DOHH2 (cell line): Measurements from ENCODE around the gene KCTD21.

Experiments
- H3F3A ChIP-seq: fragments of 200-600 bp; sonication (generic), shearing (Covaris generic); 2 replicates; pipeline ENCODE4 v1.6.0; 2016; ENCODE audit warnings: antibody characterized with exemption, mild to moderate bottlenecking; ENCODE audit not compliant: control insufficient read depth, insufficient read depth
- H3K27ac ChIP-seq: fragments of 200-600 bp; sonication (generic); 2 replicates; pipeline ENCODE4 v1.5.1; 2014; ENCODE audit warnings: low read depth, mild to moderate bottlenecking, low read length, moderate library complexity
- H3K27me3 ChIP-seq: fragments of 200-600 bp; sonication (generic); 2 replicates; pipeline ENCODE4 v1.6.1; 2014; ENCODE audit warnings: mild to moderate bottlenecking, low read length, mixed read lengths; ENCODE audit not compliant: control insufficient read depth
- H3K36me3 ChIP-seq: fragments of 200-600 bp; sonication (generic); 2 replicates; pipeline ENCODE4 v1.6.1; 2014; ENCODE audit warnings: mild to moderate bottlenecking, low read length, moderate library complexity, mixed read lengths; ENCODE audit not compliant: control insufficient read depth
- H3K4me1 ChIP-seq: fragments of 200-600 bp; sonication (generic); 2 replicates; pipeline ENCODE4 v1.6.1; 2014; ENCODE audit warnings: mild to moderate bottlenecking, low read length, mixed read lengths; ENCODE audit not compliant: control insufficient read depth
- H3K4me2 ChIP-seq: fragments of 200-600 bp; sonication (generic); 2 replicates; pipeline ENCODE4 v1.6.0; 2014; ENCODE audit warnings: mild to moderate bottlenecking, low read length, moderate library complexity
- H3K4me3 ChIP-seq: fragments of 200-600 bp; sonication (generic); 2 replicates; pipeline ENCODE4 v1.5.1; 2014; ENCODE audit warnings: mild to moderate bottlenecking, low read length, mixed read lengths
- H3K79me2 ChIP-seq: fragments of 200-600 bp; sonication (generic); 2 replicates; pipeline ENCODE4 v1.6.1; 2014; ENCODE audit warnings: mild to moderate bottlenecking, low read length, mixed read lengths; ENCODE audit not compliant: control insufficient read depth
- H3K9me2 ChIP-seq: fragments of 200-600 bp; sonication (generic); replicated peaks from 2 replicates; pipeline ENCODE4 v1.6.1; 2014; ENCODE audit warnings: mild to moderate bottlenecking, low read length, mixed read lengths; ENCODE audit not compliant: control insufficient read depth
- H3K9me3 ChIP-seq: fragments of 200-600 bp; sonication (generic); 2 replicates; pipeline ENCODE4 v1.6.1; 2014; ENCODE audit warnings: antibody characterized with exemption, low read length, mixed read lengths; ENCODE audit not compliant: control insufficient read depth, insufficient read depth
- H4K20me1 ChIP-seq: fragments of 200-600 bp; sonication (generic); 2 replicates; pipeline ENCODE4 v1.6.0; 2014; ENCODE audit warnings: low read depth, mild to moderate bottlenecking, antibody characterized with exemption, low read length, moderate library complexity; ENCODE audit not compliant: control insufficient read depth, insufficient read depth
- CTCF ChIP-seq: fragments of 200-600 bp; sonication (generic); IDR thresholded peaks from one replicate; pipeline ENCODE4 v1.5.1; 2014; ENCODE audit warnings: antibody characterized with exemption, mild to moderate bottlenecking, low read depth, low read length; ENCODE audit not compliant: poor library complexity, severe bottlenecking
- EZH2phosphoT487 ChIP-seq: fragments of 200-600 bp; sonication (generic); IDR thresholded peaks from 2 replicates; pipeline ENCODE4 v1.6.1; 2017; ENCODE audit warnings: borderline replicate concordance, mild to moderate bottlenecking, antibody characterized with exemption, low read length, moderate library complexity, mixed read lengths

KCTD21 gene

DNA sequence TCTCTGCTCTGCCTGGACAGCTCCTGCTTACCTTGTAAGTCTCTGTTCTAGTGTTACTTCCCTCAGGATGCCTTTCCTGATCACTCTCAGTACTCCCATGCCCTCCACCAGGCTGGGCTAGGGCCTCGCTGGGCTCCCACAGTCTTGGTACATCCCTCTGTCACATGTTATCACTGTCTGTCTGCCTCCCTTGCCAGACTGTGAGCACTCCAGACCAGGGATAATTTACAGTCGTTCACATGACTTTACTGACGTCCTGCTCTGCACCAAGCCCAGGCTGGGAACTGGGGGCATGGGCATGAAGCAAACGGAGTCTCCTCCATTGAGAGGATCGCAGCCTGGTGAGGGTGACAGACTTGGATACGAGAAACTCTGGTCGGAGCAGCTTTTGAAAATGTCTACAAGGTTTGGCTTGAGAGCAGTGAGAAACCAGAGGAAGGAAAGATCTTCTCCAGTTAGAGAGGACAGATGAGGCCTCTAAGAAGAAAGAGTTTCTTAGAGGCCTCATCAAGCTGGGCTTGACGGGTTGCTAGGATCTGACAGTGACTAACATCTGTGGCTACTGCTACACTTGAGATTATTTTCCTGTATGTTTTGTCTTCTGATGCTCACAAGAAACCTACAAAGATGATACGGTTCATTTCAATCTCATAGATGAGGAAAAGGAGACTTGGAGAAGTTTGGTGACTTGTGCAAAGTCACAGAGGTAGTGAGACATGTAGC lies 12.8 kb upstream of the KCTD21 start:
- no peak overlapping the region for H3K27ac ChIP-seq
- no peak overlapping the region for H3K4me3 ChIP-seq
- H3K4me1 ChIP-seq = peaks cover 16% of the 10 kb centered on the region
- no peaks in the 10 kb centered on the region for H3K79me2 ChIP-seq
- no peaks in the 10 kb centered on the region for H3K9me3 ChIP-seq
- TF ChIP-seq EZH2phosphoT487 (no peak), CTCF (no peak)
- H3K4me2 ChIP-seq = no peak overlapping the region
- no peaks in the 10 kb centered on the region for H3K36me3 ChIP-seq
- H3F3A ChIP-seq = no peaks in the 10 kb centered on the region
- H4K20me1 ChIP-seq = no peaks in the 10 kb centered on the region
- no peaks in the 10 kb centered on the region for H3K27me3 ChIP-seq
- H3K9me2 ChIP-seq = no peaks in the 10 kb centered on the region

DNA sequence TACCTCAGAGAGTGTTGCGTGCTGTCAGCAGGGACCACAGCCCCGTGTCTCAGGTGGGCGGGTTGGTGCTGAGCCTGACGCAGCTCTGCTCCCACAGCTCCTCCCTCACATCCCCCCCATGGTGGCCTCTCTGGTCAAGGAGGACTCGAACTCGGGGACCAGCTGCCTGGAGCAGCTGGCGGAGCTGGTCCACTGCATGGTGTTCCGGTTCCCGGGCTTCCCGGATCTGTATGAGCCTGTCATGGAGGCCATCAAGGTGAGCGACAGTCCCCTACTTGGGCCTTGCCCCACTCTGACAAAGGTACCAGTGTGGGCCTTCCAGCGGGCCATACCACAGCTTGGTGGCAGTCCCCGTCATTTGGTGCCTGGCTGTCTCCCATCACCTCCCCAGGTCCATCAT lies 12.1 kb upstream of the KCTD21 start:
- H3K27ac ChIP-seq = no peak overlapping the region
- TF ChIP-seq CTCF = no peak
- no peak for TF ChIP-seq EZH2phosphoT487
- no peaks in the 10 kb centered on the region for H3K9me2 ChIP-seq
- no peak overlapping the region for H3K4me2 ChIP-seq
- H3F3A ChIP-seq = no peaks in the 10 kb centered on the region
- peaks cover 16% of the 10 kb centered on the region for H3K4me1 ChIP-seq
- no peaks in the 10 kb centered on the region for H4K20me1 ChIP-seq
- no peaks in the 10 kb centered on the region for H3K36me3 ChIP-seq
- no peaks in the 10 kb centered on the region for H3K9me3 ChIP-seq
- no peak overlapping the region for H3K4me3 ChIP-seq
- no peaks in the 10 kb centered on the region for H3K27me3 ChIP-seq
- no peaks in the 10 kb centered on the region for H3K79me2 ChIP-seq

DNA sequence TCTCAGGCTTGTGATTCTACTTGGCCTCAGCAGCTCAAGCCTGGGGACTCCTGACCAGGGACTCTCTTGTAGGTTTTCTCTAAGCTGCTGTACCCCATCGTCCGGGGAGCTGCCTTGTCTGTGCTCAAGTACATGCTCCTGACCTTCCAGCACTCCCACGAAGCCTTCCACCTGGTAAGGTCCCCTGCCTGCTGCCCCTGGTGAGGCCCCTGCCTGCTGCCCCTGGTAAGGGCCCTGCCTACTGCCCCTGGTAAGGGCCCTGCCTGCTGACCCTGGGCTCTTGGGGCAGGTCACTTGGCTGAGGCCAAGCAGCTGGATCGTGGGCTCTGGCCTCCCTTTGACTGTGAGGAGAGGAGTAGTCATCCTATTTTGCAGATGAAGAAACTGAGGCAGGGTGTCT lies 11.6 kb upstream of the KCTD21 start:
- H3K4me2 ChIP-seq = no peak overlapping the region
- H3K27me3 ChIP-seq = no peaks in the 10 kb centered on the region
- no peaks in the 10 kb centered on the region for H3K9me2 ChIP-seq
- no peaks in the 10 kb centered on the region for H3K79me2 ChIP-seq
- no peak overlapping the region for H3K27ac ChIP-seq
- H4K20me1 ChIP-seq = no peaks in the 10 kb centered on the region
- H3F3A ChIP-seq = no peaks in the 10 kb centered on the region
- TF ChIP-seq CTCF (no peak), EZH2phosphoT487 (no peak)
- H3K4me1 ChIP-seq = peaks cover 16% of the 10 kb centered on the region
- H3K4me3 ChIP-seq = no peak overlapping the region
- no peaks in the 10 kb centered on the region for H3K36me3 ChIP-seq
- H3K9me3 ChIP-seq = no peaks in the 10 kb centered on the region
